ENCODE measurements around the gene SHLD3. TPM values are rescaled to one million over a fixed set of nuclear protein-coding genes. Genes with fewer than 3 reads are reported as not detected.
"Not testable (repeated sequence)": the region's sequence is repeated elsewhere in the genome, so short reads cannot be mapped to it uniquely, and the experiment has no call there.

The SHLD3 gene
- total RNA-seq: 1 to 10 TPM; 1.4 to 3.3 (median 2.4) TPM

GRCh38 chr5:65624571-65625555 lies at the start of gene SHLD3, which contains the start of gene TRAPPC13:
SHLD3 (plus strand) TSS chr5:65625027; CDS start chr5:65629588, 4,561 bp downstream.
TRAPPC13 (plus strand) TSS chr5:65625027; CDS start chr5:65625061, 34 bp downstream.
- no peaks in the 10 kb centered on the region for H3K27me3 ChIP-seq
- H3K36me3 ChIP-seq: peaks cover 0 to 5% of the 10 kb centered on the region in 2 donors
- H3K9me3 ChIP-seq: no peaks in the 10 kb centered on the region
- in situ Hi-C loops (cut with MboI; ENCODE audit: low sequenced_read_pairs in 4 of 4) (loop anchor here in 2 of 4 donors (25.0 kb wide), 1 partner anchor 537 kb away; no protein-coding TSS in a partner anchor), intact Hi-C loops (cut with DNase I; ENCODE audit: low total_unique reads) (loop anchor here (1.0 to 10.0 kb wide), 4 partner anchors 62 to 519 kb away; partner anchors contain the start of genes CENPK, ERBIN, NLN and PPWD1)
- DNase-seq (peak; percentile 79 to 82), ATAC-seq (peak; percentile 94 to 95)
- TF ChIP-seq CTCF (IDR thresholded peaks at IDR 0.05 in 4 of 5, conservative IDR thresholded peaks at IDR 0.05 in 1 of 5): peak in 3 of 5 experiments; percentile 11 to 24 (median 18)
- peak in 1 of 2 donors; percentile 2 for TF ChIP-seq POLR2A (IDR thresholded peaks at IDR 0.05)
- peak within 1 kb of the TSS; percentile 87 to 98 (median 96) for H3K4me3 ChIP-seq
- H3K4me1 ChIP-seq: peaks cover 29 to 35% of the 10 kb centered on the region in 2 donors
- peak within 1 kb of the TSS; percentile 84 to 94 (median 86) for H3K27ac ChIP-seq

- in situ Hi-C loops (cut with MboI; ENCODE audit: low sequenced_read_pairs in 4 of 4): no loop called here
- Histone ChIP-seq H3K36me3 (peaks cover 0 to 41% of the 10 kb centered on the region in 2 donors), H3K9me3 (no peaks in the 10 kb centered on the region), H3K27ac (no peak overlapping the region), H3K4me3 (no peak overlapping the region), H3K4me1 (no peaks in the 10 kb centered on the region), H3K27me3 (no peaks in the 10 kb centered on the region)
- intact Hi-C loops (cut with DNase I; ENCODE audit: low total_unique reads): no loop called here
- TF ChIP-seq POLR2A (IDR thresholded peaks at IDR 0.05): no peak
- no peak for TF ChIP-seq CTCF (IDR thresholded peaks at IDR 0.05 in 4 of 5, conservative IDR thresholded peaks at IDR 0.05 in 1 of 5)
- ATAC-seq: no peak
- no peak for DNase-seq
Observed at GRCh38 chr5:65577141-65577540, 47.7 kb upstream of the SHLD3 start.

- DNase-seq (no peak), ATAC-seq (no peak)
- Histone ChIP-seq H3K27me3 (no peaks in the 10 kb centered on the region), H3K36me3 (peaks cover 0 to 78% of the 10 kb centered on the region in 2 donors), H3K4me3 (no peak overlapping the region), H3K4me1 (no peaks in the 10 kb centered on the region), H3K9me3 (no peaks in the 10 kb centered on the region), H3K27ac (no peak overlapping the region)
- TF ChIP-seq POLR2A (IDR thresholded peaks at IDR 0.05): no peak
- TF ChIP-seq CTCF (IDR thresholded peaks at IDR 0.05 in 4 of 5, conservative IDR thresholded peaks at IDR 0.05 in 1 of 5): no peak
- in situ Hi-C loops (cut with MboI; ENCODE audit: low sequenced_read_pairs in 4 of 4) (no loop called here), intact Hi-C loops (cut with DNase I; ENCODE audit: low total_unique reads) (no loop called here)
Observed at GRCh38 chr5:65588694-65589093, 36.1 kb upstream of the SHLD3 start.

GRCh38 chr5:65601761-65602160 lies 23.1 kb upstream of the SHLD3 start:
- ATAC-seq; DNase-seq; intact Hi-C loops (cut with DNase I; ENCODE audit: low total_unique reads); H3K4me3 ChIP-seq; H3K27me3 ChIP-seq; H3K27ac ChIP-seq; H3K9me3 ChIP-seq; H3K4me1 ChIP-seq: not testable (repeated sequence)
- in situ Hi-C loops (cut with MboI; ENCODE audit: low sequenced_read_pairs in 4 of 4): loop anchor here in 2 of 4 donors (25.0 kb wide), 1 partner anchor 561 kb away; no protein-coding TSS in a partner anchor
- peaks cover 0 to 62% of the 10 kb centered on the region in 2 donors for H3K36me3 ChIP-seq

GRCh38 chr5:65611524-65611923 lies 13.3 kb upstream of the SHLD3 start:
- intact Hi-C loops (cut with DNase I; ENCODE audit: low total_unique reads) (no loop called here), in situ Hi-C loops (cut with MboI; ENCODE audit: low sequenced_read_pairs in 4 of 4) (loop anchor here in 2 of 4 donors (25.0 kb wide), 1 partner anchor 551 kb away; no protein-coding TSS in a partner anchor)
- DNase-seq: no peak
- Histone ChIP-seq H3K27ac (no peak overlapping the region), H3K4me3 (no peak overlapping the region), H3K4me1 (no peaks in the 10 kb centered on the region), H3K27me3 (no peaks in the 10 kb centered on the region), H3K9me3 (no peaks in the 10 kb centered on the region), H3K36me3 (peaks cover 0 to 72% of the 10 kb centered on the region in 2 donors)
- no peak for ATAC-seq
- TF ChIP-seq POLR2A (IDR thresholded peaks at IDR 0.05) (no peak), CTCF (IDR thresholded peaks at IDR 0.05 in 4 of 5, conservative IDR thresholded peaks at IDR 0.05 in 1 of 5) (no peak)
